Middle frontal gyrus (tissue), 1 donor: Measurements from ENCODE around the gene PPP1R13B.

ENCODE experiments used
- DNase-seq: peaks from one replicate; pipeline ENCODE4 v3.0.0-alpha.2; 2015; ENCODE audit warnings: low spot score; ENCODE audit errors: extremely low spot score

The PPP1R13B gene

DNA sequence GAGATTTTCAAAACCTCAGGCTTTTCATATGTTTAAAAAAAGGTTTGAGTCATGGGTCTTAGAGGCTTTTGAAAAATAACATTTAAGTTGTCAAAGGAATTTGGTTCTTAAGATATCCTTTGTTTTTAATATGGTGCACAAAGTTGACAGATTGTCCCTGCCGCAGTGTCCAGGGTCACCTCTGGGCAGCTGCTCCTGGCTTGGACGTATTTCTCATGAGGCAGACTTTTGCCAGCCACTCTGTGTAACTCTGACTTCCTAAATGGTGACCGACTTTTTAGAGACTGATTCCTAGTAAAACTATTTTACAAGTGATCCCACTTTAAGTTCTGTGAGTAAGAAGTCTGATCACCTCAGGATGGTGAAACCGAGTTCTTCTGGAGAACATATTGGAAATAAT is 159.7 kb downstream of the PPP1R13B start:
- DNase-seq, result no peak

GRCh38 chr14:103686831-103687485 is 160.4 kb downstream of the PPP1R13B start:
- DNase-seq, result no peak

DNA sequence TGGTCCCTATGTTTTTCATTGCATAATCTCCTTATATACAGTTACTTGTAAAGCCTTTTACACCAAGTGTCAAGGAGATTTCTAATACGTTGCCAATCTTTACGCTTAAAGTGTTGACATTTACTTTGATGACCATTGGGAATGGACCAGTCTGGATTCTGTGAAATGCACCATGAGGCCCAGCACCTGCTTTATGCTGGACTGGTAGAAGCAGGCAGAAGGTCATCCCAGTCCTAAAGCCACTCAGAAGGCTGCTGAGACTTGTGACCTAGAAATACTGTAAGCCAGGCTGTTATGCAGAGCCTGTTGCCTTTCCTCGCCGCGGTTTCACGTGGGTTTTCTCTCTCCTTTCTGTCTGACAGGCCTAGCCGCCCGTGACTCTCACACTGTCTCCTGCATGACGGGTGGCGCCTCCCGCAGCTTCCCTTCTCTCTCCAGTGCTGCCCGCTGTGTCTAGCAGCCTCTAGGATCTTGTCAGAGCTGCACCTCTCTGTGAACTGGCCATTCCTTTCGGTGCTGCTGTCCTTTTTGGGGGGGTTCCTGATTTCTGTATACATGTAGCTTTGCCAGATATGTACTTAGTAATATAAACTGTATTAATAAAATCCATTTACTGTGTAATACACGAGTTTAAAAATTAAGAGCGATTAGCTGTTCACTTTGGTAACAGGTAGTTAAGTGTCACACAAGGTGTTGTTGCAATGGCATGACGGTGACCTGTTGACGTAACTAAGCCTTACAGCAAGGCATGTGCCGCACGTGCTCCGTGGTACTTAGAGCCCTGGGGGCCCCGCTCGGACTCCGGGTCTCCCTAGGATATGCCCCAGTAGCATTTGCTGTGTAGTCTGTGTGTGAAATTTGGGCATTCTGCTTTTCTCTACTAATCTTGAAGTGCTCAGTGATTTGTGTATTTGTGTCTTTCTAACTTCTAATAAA is 161.8 kb downstream of the PPP1R13B start:
- DNase-seq, result no peak

- DNase-seq, result no peak
Observed at GRCh38 chr14:103684871-103685270, 162.5 kb downstream of the PPP1R13B start.

- DNase-seq, result no peak
Observed at GRCh38 chr14:103684471-103684870, 162.9 kb downstream of the PPP1R13B start.
